Stimulated activated CD4-positive, alpha-beta T cell treated with anti-CD3 and anti-CD28 coated beads, Interleukin-4, amount 100 ng/mL, for 1 hour (primary cell): ENCODE data around the gene RUBCNL.
"Not testable (repeated sequence)": the region's sequence is repeated elsewhere in the genome, so short reads cannot be mapped to it uniquely, and the experiment has no call there.

Source experiments
- DNase-seq: peaks from one replicate; pipeline ENCODE4 v3.0.0-alpha.2; 2020

RUBCNL gene

GRCh38 chr13:46372938-46373337 is 14.1 kb downstream of the RUBCNL start:
- not testable (repeated sequence) for DNase-seq

GRCh38 chr13:46372071-46372470 is 15.0 kb downstream of the RUBCNL start:
- DNase-seq = no peak

GRCh38 chr13:46369506-46370277 is 17.4 kb downstream of the RUBCNL start:
- DNase-seq = no peak

GRCh38 chr13:46367617-46368327 is 19.3 kb downstream of the RUBCNL start:
- DNase-seq = no peak

- DNase-seq = no peak
Measured at GRCh38 chr13:46361276-46361934, 25.6 kb downstream of the RUBCNL start.

- DNase-seq = no peak
Measured at GRCh38 chr13:46360604-46361003, 26.4 kb downstream of the RUBCNL start.

- DNase-seq = no peak
Measured at GRCh38 chr13:46359714-46360113, 27.3 kb downstream of the RUBCNL start.

GRCh38 chr13:46355901-46356590 is 31.0 kb downstream of the RUBCNL start:
- no peak for DNase-seq

GRCh38 chr13:46355088-46355468 is 32.0 kb downstream of the RUBCNL start:
- DNase-seq = no peak

GRCh38 chr13:46354156-46355087 is 32.6 kb downstream of the RUBCNL start:
- no peak for DNase-seq

GRCh38 chr13:46352805-46353204 is 34.2 kb downstream of the RUBCNL start:
- DNase-seq = no peak

GRCh38 chr13:46350003-46350402 is 37.0 kb downstream of the RUBCNL start:
- DNase-seq = no peak

GRCh38 chr13:46348961-46349360 is 38.1 kb downstream of the RUBCNL start:
- DNase-seq = no peak

- DNase-seq = no peak
Measured at GRCh38 chr13:46347277-46347676, 39.8 kb downstream of the RUBCNL start.

GRCh38 chr13:46345866-46346265 is 41.2 kb downstream of the RUBCNL start:
- DNase-seq = no peak

- no peak for DNase-seq
Measured at GRCh38 chr13:46345398-46345797, 41.7 kb downstream of the RUBCNL start.

GRCh38 chr13:46343279-46343994 is 43.6 kb downstream of the RUBCNL start:
- DNase-seq = no peak

- DNase-seq = no peak
Measured at GRCh38 chr13:46342538-46342937, 44.5 kb downstream of the RUBCNL start.

GRCh38 chr13:46341112-46341711 is 45.8 kb downstream of the RUBCNL start:
- DNase-seq = no peak

GRCh38 chr13:46340631-46341111 is 46.4 kb downstream of the RUBCNL start:
- DNase-seq = no peak

- no peak for DNase-seq
Measured at GRCh38 chr13:46340011-46340410, 47.0 kb downstream of the RUBCNL start.
